Mammary epithelial cell (primary cell): ENCODE results near the gene GPC6.

Experiments used
- EZH2 ChIP-seq: IDR thresholded peaks from 2 replicates; pipeline ENCODE4 v1.6.1; 2012; ENCODE audit warnings: low read length, inconsistent platforms, borderline replicate concordance
- TF ChIP-seq, protein P1 (sequence below), 2 donors: IDR thresholded peaks in 1 of 2; conservative IDR thresholded peaks in 1 of 2; 2 replicates each; pipeline ENCODE4 v1.5.1; 2011 to 2012; ENCODE audit warnings: inconsistent platforms in 2 of 2, low read length in 2 of 2, mild to moderate bottlenecking in 2 of 2, control low read depth in 1 of 2, low read depth in 1 of 2; ENCODE audit not compliant: insufficient read depth in 1 of 2; ENCODE audit errors: extremely low read depth in 1 of 2

DNA sequence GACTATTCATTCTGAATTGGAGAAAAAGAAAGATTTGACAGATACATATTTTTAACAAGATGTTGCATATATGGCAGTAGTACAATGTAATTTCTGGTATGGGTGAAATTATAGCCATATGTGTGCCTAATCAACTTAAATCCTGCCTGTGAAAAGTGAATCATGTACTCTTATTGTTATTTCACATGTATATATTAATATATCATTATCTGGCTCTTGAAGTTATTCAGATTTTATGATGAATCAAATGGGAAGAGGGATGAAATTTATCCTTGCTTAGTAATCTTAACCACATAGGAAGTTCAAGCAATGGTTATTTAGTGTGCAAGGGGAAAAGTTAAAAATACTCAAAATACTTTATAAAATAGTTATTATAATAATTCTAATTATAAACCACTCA lies 80.5 kb downstream of the GPC6 start:
- TF ChIP-seq, protein P1, sequence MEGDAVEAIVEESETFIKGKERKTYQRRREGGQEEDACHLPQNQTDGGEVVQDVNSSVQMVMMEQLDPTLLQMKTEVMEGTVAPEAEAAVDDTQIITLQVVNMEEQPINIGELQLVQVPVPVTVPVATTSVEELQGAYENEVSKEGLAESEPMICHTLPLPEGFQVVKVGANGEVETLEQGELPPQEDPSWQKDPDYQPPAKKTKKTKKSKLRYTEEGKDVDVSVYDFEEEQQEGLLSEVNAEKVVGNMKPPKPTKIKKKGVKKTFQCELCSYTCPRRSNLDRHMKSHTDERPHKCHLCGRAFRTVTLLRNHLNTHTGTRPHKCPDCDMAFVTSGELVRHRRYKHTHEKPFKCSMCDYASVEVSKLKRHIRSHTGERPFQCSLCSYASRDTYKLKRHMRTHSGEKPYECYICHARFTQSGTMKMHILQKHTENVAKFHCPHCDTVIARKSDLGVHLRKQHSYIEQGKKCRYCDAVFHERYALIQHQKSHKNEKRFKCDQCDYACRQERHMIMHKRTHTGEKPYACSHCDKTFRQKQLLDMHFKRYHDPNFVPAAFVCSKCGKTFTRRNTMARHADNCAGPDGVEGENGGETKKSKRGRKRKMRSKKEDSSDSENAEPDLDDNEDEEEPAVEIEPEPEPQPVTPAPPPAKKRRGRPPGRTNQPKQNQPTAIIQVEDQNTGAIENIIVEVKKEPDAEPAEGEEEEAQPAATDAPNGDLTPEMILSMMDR (conservative IDR thresholded peaks at IDR 0.05 in 1 of 2, IDR thresholded peaks at IDR 0.05 in 1 of 2; ENCODE audit: extremely low read depth in 1 of 2, insufficient read depth in 1 of 2, low read depth in 1 of 2, low read length in 2 of 2) = no peak
- TF ChIP-seq EZH2 = no peak
